Lower leg skin (tissue), 3 donors: ENCODE results near the gene FLNB.

Experiments
- POLR2A ChIP-seq, 2 donors: fragments of 450-650 bp; IDR thresholded peaks; one replicate each; pipeline ENCODE4 v1.6.1; 2016 to 2017; ENCODE audit warnings: antibody characterized with exemption in 2 of 2, mild to moderate bottlenecking in 1 of 2, moderate library complexity in 1 of 2
- TF ChIP-seq, protein P1 (sequence below), 3 donors: fragments of 450-650 bp; IDR thresholded peaks; one replicate each; pipeline ENCODE4 v1.5.1; 2016; ENCODE audit warnings: antibody characterized with exemption in 3 of 3, mild to moderate bottlenecking in 3 of 3, moderate library complexity in 2 of 3

DNA sequence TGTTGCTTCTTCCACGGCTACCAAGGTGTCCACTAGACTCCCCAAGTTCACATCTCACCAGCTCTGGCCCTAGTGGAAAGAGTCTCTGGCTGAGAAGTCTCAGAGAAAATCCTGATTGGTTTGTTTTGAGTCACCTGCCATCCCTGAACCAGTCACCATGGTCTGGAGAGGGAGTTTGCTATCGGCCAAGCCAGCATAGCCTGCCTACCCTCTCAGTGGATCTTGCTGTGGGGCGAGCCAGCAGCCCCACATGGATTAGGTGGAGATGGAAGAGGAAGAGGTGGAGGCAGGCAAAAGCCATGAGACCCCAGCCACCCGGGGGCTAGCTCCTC, 48.1 kb upstream of the FLNB start:
- TF ChIP-seq, protein P1, sequence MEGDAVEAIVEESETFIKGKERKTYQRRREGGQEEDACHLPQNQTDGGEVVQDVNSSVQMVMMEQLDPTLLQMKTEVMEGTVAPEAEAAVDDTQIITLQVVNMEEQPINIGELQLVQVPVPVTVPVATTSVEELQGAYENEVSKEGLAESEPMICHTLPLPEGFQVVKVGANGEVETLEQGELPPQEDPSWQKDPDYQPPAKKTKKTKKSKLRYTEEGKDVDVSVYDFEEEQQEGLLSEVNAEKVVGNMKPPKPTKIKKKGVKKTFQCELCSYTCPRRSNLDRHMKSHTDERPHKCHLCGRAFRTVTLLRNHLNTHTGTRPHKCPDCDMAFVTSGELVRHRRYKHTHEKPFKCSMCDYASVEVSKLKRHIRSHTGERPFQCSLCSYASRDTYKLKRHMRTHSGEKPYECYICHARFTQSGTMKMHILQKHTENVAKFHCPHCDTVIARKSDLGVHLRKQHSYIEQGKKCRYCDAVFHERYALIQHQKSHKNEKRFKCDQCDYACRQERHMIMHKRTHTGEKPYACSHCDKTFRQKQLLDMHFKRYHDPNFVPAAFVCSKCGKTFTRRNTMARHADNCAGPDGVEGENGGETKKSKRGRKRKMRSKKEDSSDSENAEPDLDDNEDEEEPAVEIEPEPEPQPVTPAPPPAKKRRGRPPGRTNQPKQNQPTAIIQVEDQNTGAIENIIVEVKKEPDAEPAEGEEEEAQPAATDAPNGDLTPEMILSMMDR (IDR thresholded peaks at IDR 0.05) = no peak
- no peak for TF ChIP-seq POLR2A (IDR thresholded peaks at IDR 0.05)
